Measurements from ENCODE around the gene TMEM95.

GRCh38 chr17:7332111-7332510 lies 22.8 kb upstream of the TMEM95 start:
- TF ChIP-seq, protein P1, sequence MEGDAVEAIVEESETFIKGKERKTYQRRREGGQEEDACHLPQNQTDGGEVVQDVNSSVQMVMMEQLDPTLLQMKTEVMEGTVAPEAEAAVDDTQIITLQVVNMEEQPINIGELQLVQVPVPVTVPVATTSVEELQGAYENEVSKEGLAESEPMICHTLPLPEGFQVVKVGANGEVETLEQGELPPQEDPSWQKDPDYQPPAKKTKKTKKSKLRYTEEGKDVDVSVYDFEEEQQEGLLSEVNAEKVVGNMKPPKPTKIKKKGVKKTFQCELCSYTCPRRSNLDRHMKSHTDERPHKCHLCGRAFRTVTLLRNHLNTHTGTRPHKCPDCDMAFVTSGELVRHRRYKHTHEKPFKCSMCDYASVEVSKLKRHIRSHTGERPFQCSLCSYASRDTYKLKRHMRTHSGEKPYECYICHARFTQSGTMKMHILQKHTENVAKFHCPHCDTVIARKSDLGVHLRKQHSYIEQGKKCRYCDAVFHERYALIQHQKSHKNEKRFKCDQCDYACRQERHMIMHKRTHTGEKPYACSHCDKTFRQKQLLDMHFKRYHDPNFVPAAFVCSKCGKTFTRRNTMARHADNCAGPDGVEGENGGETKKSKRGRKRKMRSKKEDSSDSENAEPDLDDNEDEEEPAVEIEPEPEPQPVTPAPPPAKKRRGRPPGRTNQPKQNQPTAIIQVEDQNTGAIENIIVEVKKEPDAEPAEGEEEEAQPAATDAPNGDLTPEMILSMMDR (IDR thresholded peaks at IDR 0.05 in 4 of 5, conservative IDR thresholded peaks at IDR 0.05 in 1 of 5) = no peak
- no peak for TF ChIP-seq POLR2A (IDR thresholded peaks at IDR 0.05)

All from gastrocnemius medialis (tissue), 4 donors.